GM23338 (cell line): ENCODE measurements around the gene TRAPPC4. TPM values are rescaled to one million over a fixed set of nuclear protein-coding genes. Genes with fewer than 3 reads are reported as not detected.

ENCODE experiments used
- ATAC-seq: fragments of 200-7000 bp; cut with Tn5 transposase; 3 replicates; pipeline ENCODE4 v1.9.1; 2020
- DNase-seq: peaks from one replicate; pipeline ENCODE4 v3.0.0-alpha.2; 2015; ENCODE audit warnings: low spot score
- H2AFZ ChIP-seq: fragments of 200-600 bp; sonication (generic); 2 replicates; pipeline ENCODE4 v1.8.0; 2016; ENCODE audit warnings: antibody characterized with exemption, mild to moderate bottlenecking, moderate library complexity
- H3F3A ChIP-seq: fragments of 200-600 bp; sonication (generic); replicated peaks from 2 replicates; pipeline ENCODE4 v1.8.0; 2017; ENCODE audit warnings: antibody characterized with exemption, mixed run types, low read depth
- H3K27ac ChIP-seq: fragments of 200-600 bp; sonication (generic); 2 replicates; pipeline ENCODE4 v1.6.1; 2016; ENCODE audit warnings: low read depth
- H3K27me3 ChIP-seq: fragments of 200-600 bp; sonication (generic); 2 replicates; pipeline ENCODE4 v1.8.0; 2016; ENCODE audit warnings: mild to moderate bottlenecking, mixed run types, moderate library complexity; ENCODE audit not compliant: insufficient read depth
- H3K36me3 ChIP-seq: fragments of 200-600 bp; sonication (generic); 2 replicates; pipeline ENCODE4 v1.8.0; 2016; ENCODE audit warnings: mild to moderate bottlenecking; ENCODE audit not compliant: insufficient read depth
- H3K4me1 ChIP-seq: fragments of 200-600 bp; sonication (generic); 2 replicates; pipeline ENCODE4 v1.8.0; 2016; ENCODE audit warnings: mild to moderate bottlenecking, moderate library complexity; ENCODE audit not compliant: insufficient read depth
- H3K4me2 ChIP-seq: fragments of 200-600 bp; sonication (generic); 2 replicates; pipeline ENCODE4 v1.7.1; 2017; ENCODE audit warnings: mixed run types
- H3K4me3 ChIP-seq: fragments of 200-600 bp; sonication (generic); 2 replicates; pipeline ENCODE4 v1.6.1; 2016; ENCODE audit warnings: mixed run types
- H3K79me2 ChIP-seq: fragments of 200-600 bp; sonication (generic); replicated peaks from 2 replicates; pipeline ENCODE4 v1.8.0; 2017; ENCODE audit warnings: mild to moderate bottlenecking; ENCODE audit not compliant: insufficient read depth
- H3K9me2 ChIP-seq: fragments of 200-600 bp; sonication (generic); 2 replicates; pipeline ENCODE4 v1.8.0; 2017; ENCODE audit not compliant: insufficient read depth
- H4K20me1 ChIP-seq: fragments of 200-600 bp; sonication (generic); replicated peaks from 2 replicates; pipeline ENCODE4 v1.8.0; 2017; ENCODE audit warnings: mild to moderate bottlenecking; ENCODE audit not compliant: insufficient read depth
- H3K27ac Mint-ChIP-seq: 2 replicates; pipeline ENCODE4 v1.8.0; 2020; ENCODE audit warnings: inconsistent platforms, mild to moderate bottlenecking, moderate library complexity, mixed read lengths
- H3K27me3 Mint-ChIP-seq: 3 replicates; pipeline ENCODE4 v1.8.0; 2022; ENCODE audit warnings: low read depth, mild to moderate bottlenecking, moderate library complexity, mixed read lengths, inconsistent platforms; ENCODE audit not compliant: insufficient read depth, poor library complexity
- H3K36me3 Mint-ChIP-seq: 3 replicates; pipeline ENCODE4 v1.8.0; 2021; ENCODE audit warnings: low read depth, mild to moderate bottlenecking, inconsistent platforms, moderate library complexity, mixed read lengths
- H3K4me1 Mint-ChIP-seq: 3 replicates; pipeline ENCODE4 v1.8.0; 2020; ENCODE audit warnings: mild to moderate bottlenecking, inconsistent platforms, mixed read lengths
- H3K4me3 Mint-ChIP-seq: 3 replicates; pipeline ENCODE4 v1.8.0; 2021; ENCODE audit warnings: moderate library complexity, mild to moderate bottlenecking, inconsistent platforms, mixed read lengths
- H3K9me3 Mint-ChIP-seq: 3 replicates; pipeline ENCODE4 v1.8.0; 2020; ENCODE audit warnings: moderate library complexity, mild to moderate bottlenecking, inconsistent platforms, mixed read lengths
- CREB1 ChIP-seq: fragments of 250-450 bp; sonication (Bioruptor Pico); IDR thresholded peaks from 2 replicates; pipeline ENCODE4 v1.5.0; 2020; ENCODE audit warnings: low read depth, mild to moderate bottlenecking, moderate library complexity
- ETS1 ChIP-seq: IDR thresholded peaks from 2 replicates; pipeline ENCODE4 v1.6.1; 2016; ENCODE audit warnings: antibody characterized with exemption
- EZH2 ChIP-seq: fragments of 200-600 bp; sonication (generic); IDR thresholded peaks from one replicate; pipeline ENCODE4 v1.8.0; 2017; ENCODE audit warnings: antibody characterized with exemption, mild to moderate bottlenecking, low read depth; ENCODE audit not compliant: unreplicated experiment
- EZH2phosphoT487 ChIP-seq: fragments of 200-600 bp; sonication (generic); IDR thresholded peaks from one replicate; pipeline ENCODE4 v1.8.1; 2018; ENCODE audit warnings: antibody characterized with exemption; ENCODE audit not compliant: unreplicated experiment
- JUNB ChIP-seq: IDR thresholded peaks from one replicate; pipeline ENCODE4 v1.6.1; 2016; ENCODE audit warnings: antibody characterized with exemption; ENCODE audit not compliant: unreplicated experiment
- NANOG ChIP-seq: IDR thresholded peaks from 2 replicates; pipeline ENCODE4 v1.6.1; 2016; ENCODE audit warnings: antibody characterized with exemption, borderline replicate concordance
- POLR2AphosphoS5 ChIP-seq: IDR thresholded peaks from 2 replicates; pipeline ENCODE4 v1.6.1; 2016; ENCODE audit warnings: antibody characterized with exemption, low read depth
- REST ChIP-seq: IDR thresholded peaks from one replicate; pipeline ENCODE4 v1.6.1; 2018; ENCODE audit warnings: antibody characterized with exemption; ENCODE audit not compliant: unreplicated experiment
- STAT1 ChIP-seq: IDR thresholded peaks from one replicate; pipeline ENCODE4 v1.6.1; 2016; ENCODE audit warnings: antibody characterized with exemption; ENCODE audit not compliant: unreplicated experiment
- ZNF114 ChIP-seq: fragments of 250-450 bp; sonication (Bioruptor Pico); IDR thresholded peaks from 2 replicates; pipeline ENCODE4 v1.5.0; 2020; ENCODE audit warnings: mild to moderate bottlenecking, moderate library complexity
- ZNF331 ChIP-seq: fragments of 250-450 bp; sonication (Bioruptor Pico); IDR thresholded peaks from 2 replicates; pipeline ENCODE4 v1.5.0; 2020; ENCODE audit warnings: low read depth, mild to moderate bottlenecking, moderate library complexity
- ZNF462 ChIP-seq: fragments of 250-450 bp; sonication (Bioruptor Pico); IDR thresholded peaks from 2 replicates; pipeline ENCODE4 v1.5.0; 2020; ENCODE audit warnings: mild to moderate bottlenecking, moderate library complexity
- polyA plus RNA-seq: library from polyadenylated mRNA; unstranded; fragments of >200 nt; fragmentation: Nextera tagmentation; extraction: Ambion mirVana; gene quantifications from 2 replicates; pipeline ENCODE4 v1.2.1, GENCODE V29; 2016
- total RNA-seq: library from RNA; depleted of rRNA; stranded (reverse); fragments of >200 nt; shearing (Covaris generic); gene quantifications from 2 replicates; pipeline ENCODE4 v1.2.3, GENCODE V29; 2014
- TF ChIP-seq, protein P1 (sequence below), 2 experiments: fragments of 200-600 bp in 1 of 2; sonication (generic) in 1 of 2; conservative IDR thresholded peaks; 2 replicates each; pipeline versions ENCODE4 v1.5.1 to v1.6.1; 2016 to 2017; ENCODE audit warnings: antibody characterized with exemption in 2 of 2, low read depth in 2 of 2, mild to moderate bottlenecking in 2 of 2, moderate library complexity in 1 of 2

TRAPPC4 gene
- total and polyA plus RNA-seq, 2 experiments from 2014 or later, result 79.9 to 142 TPM

DNA sequence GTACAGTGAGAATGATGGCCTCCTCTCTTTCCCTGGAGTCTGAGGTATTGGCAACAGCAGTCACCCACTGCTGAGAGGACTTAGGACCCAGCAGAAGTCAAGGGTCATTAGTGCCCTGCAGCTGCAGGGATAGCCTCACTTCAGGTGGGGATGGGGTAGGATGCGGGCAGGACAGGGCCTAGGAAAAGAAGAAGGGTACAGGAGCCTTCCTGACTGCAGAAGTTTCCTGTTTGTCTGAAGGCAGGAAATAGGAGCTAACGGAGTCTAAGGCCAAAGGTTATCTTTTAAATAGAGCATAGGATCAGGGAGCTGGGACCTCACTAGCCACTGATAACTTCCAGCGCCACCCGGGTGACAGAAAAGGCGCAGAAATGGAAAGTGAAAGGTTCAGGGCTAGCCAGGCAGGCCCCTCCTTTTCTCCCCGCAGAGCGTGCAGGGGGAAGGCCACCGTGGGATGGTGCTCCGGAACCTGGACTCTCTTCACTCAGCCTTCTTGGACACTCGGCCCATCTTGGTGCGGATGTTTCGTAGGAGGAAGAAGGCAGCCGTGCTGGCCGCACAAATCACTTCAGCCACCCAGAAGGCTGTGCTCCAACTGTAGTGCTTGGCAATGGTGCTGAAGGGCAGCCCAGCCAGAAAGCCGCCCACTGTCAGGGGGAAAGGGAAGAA is 6.0 kb downstream of the TRAPPC4 start:
- Mint-ChIP-seq H3K9me3 (no peaks in the 10 kb centered on the region; the same call in 2 of the 3 replicates), H3K4me3 (no peak overlapping the region), H3K27me3 (peaks cover 24% of the 10 kb centered on the region), H3K36me3 (peaks cover 78% of the 10 kb centered on the region), H3K27ac (peak overlapping the region; percentile 60; the same call in 1 of the 2 replicates), H3K4me1 (peaks cover 33% of the 10 kb centered on the region)
- DNase-seq, result no peak
- no peak overlapping the region for H3K4me2 ChIP-seq
- peaks cover 33% of the 10 kb centered on the region for H3F3A ChIP-seq
- H3K4me3 ChIP-seq, result no peak overlapping the region
- H3K4me1 ChIP-seq, result peaks cover 18% of the 10 kb centered on the region
- no peaks in the 10 kb centered on the region for H3K9me2 ChIP-seq
- no peak for ATAC-seq
- H3K27me3 ChIP-seq, result no peaks in the 10 kb centered on the region
- no peak overlapping the region for H3K27ac ChIP-seq
- H3K36me3 ChIP-seq, result peaks cover 34% of the 10 kb centered on the region
- peaks cover 33% of the 10 kb centered on the region for H3K79me2 ChIP-seq
- no peak for TF ChIP-seq ZNF462 (CRISPR knock-in tag)
- no peak for TF ChIP-seq ZNF331 (CRISPR knock-in tag)
- TF ChIP-seq EZH2phosphoT487, result no peak
- TF ChIP-seq EZH2, result no peak
- no peak for TF ChIP-seq CREB1
- no peak for TF ChIP-seq POLR2AphosphoS5
- TF ChIP-seq REST, result no peak
- TF ChIP-seq NANOG, result no peak
- TF ChIP-seq JUNB, result no peak
- TF ChIP-seq STAT1, result no peak
- TF ChIP-seq ZNF114, result no peak
- no peak for TF ChIP-seq ETS1
- TF ChIP-seq, protein P1, sequence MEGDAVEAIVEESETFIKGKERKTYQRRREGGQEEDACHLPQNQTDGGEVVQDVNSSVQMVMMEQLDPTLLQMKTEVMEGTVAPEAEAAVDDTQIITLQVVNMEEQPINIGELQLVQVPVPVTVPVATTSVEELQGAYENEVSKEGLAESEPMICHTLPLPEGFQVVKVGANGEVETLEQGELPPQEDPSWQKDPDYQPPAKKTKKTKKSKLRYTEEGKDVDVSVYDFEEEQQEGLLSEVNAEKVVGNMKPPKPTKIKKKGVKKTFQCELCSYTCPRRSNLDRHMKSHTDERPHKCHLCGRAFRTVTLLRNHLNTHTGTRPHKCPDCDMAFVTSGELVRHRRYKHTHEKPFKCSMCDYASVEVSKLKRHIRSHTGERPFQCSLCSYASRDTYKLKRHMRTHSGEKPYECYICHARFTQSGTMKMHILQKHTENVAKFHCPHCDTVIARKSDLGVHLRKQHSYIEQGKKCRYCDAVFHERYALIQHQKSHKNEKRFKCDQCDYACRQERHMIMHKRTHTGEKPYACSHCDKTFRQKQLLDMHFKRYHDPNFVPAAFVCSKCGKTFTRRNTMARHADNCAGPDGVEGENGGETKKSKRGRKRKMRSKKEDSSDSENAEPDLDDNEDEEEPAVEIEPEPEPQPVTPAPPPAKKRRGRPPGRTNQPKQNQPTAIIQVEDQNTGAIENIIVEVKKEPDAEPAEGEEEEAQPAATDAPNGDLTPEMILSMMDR (conservative IDR thresholded peaks at IDR 0.05; ENCODE audit: low read depth in 2 of 2), result no peak
- H4K20me1 ChIP-seq, result peaks cover 15% of the 10 kb centered on the region
- H2AFZ ChIP-seq, result no peak overlapping the region
